CD8-positive, alpha-beta memory T cell (primary cell): ENCODE measurements around the gene ESPNL. TPM values are rescaled to one million over a fixed set of nuclear protein-coding genes. Genes with fewer than 3 reads are reported as not detected.

Experiments used
- CTCF ChIA-PET: fragments of 350-600 bp; sonication (Branson Sonifier 250); formaldehyde crosslinking; loops from one replicate; lab custom pipeline; 2021; ENCODE audit warnings: antibody characterized with exemption; lab: Charles Lee
- POLR2A ChIA-PET: fragments of 350-600 bp; sonication (Branson Sonifier 250); formaldehyde crosslinking; loops from one replicate; lab custom pipeline; 2021; ENCODE audit warnings: antibody characterized with exemption; lab: Charles Lee
- DNase-seq, 5 donors: peaks; one replicate each; pipeline versions ENCODE4 v3.0.0 to v3.0.0-alpha.2; 2020 to 2022; ENCODE audit warnings: mixed read lengths in 1 of 5
- H3K27ac ChIP-seq: one replicate; pipeline ENCODE4 v1.7.0; 2013; ENCODE audit warnings: low read depth, mild to moderate bottlenecking, low read length, moderate library complexity
- H3K27me3 ChIP-seq: 2 replicates; pipeline ENCODE4 v1.7.0; 2013; ENCODE audit warnings: low read length, mild to moderate bottlenecking; ENCODE audit not compliant: insufficient read depth, poor library complexity, severe bottlenecking
- H3K36me3 ChIP-seq: 2 replicates; pipeline ENCODE4 v1.7.0; 2013; ENCODE audit warnings: mild to moderate bottlenecking, low read length, moderate library complexity; ENCODE audit not compliant: insufficient read depth
- H3K4me1 ChIP-seq: 2 replicates; pipeline ENCODE4 v1.7.0; 2013; ENCODE audit warnings: mild to moderate bottlenecking, low read length, moderate library complexity; ENCODE audit not compliant: insufficient read depth
- H3K4me3 ChIP-seq: 2 replicates; pipeline ENCODE4 v1.7.0; 2013; ENCODE audit warnings: mild to moderate bottlenecking, low read length
- H3K9me3 ChIP-seq: 2 replicates; pipeline ENCODE4 v1.7.0; 2013; ENCODE audit warnings: mild to moderate bottlenecking, low read length
- H3K27ac Mint-ChIP-seq, 8 donors: one replicate each; pipeline ENCODE4 v1.8.0; 2020 to 2021; ENCODE audit warnings: mixed read lengths in 8 of 8, mild to moderate bottlenecking in 6 of 8, inconsistent platforms in 3 of 8, moderate library complexity in 3 of 8
- H3K27me3 Mint-ChIP-seq, 2 donors: one replicate each; pipeline ENCODE4 v1.8.0; 2020 to 2021; ENCODE audit warnings: mixed read lengths in 2 of 2, mild to moderate bottlenecking in 1 of 2, moderate library complexity in 1 of 2
- H3K36me3 Mint-ChIP-seq, 3 donors: one replicate each; pipeline ENCODE4 v1.8.0; 2020 to 2021; ENCODE audit warnings: mixed read lengths in 3 of 3, inconsistent platforms in 1 of 3, mild to moderate bottlenecking in 1 of 3
- H3K4me1 Mint-ChIP-seq, 3 donors: one replicate each; pipeline ENCODE4 v1.8.0; 2020 to 2021; ENCODE audit warnings: mixed read lengths in 3 of 3, inconsistent platforms in 1 of 3, mild to moderate bottlenecking in 1 of 3
- H3K4me3 Mint-ChIP-seq, 7 donors: one replicate each; pipeline ENCODE4 v1.8.0; 2020 to 2021; ENCODE audit warnings: mixed read lengths in 7 of 7, mild to moderate bottlenecking in 6 of 7, moderate library complexity in 4 of 7, inconsistent platforms in 2 of 7
- H3K9me3 Mint-ChIP-seq, 5 donors: one replicate each; pipeline ENCODE4 v1.8.0; 2020 to 2022; ENCODE audit warnings: mixed read lengths in 5 of 5, mild to moderate bottlenecking in 3 of 5, moderate library complexity in 2 of 5, inconsistent platforms in 1 of 5
- polyA plus RNA-seq: library from polyadenylated mRNA; unstranded; fragments of 300-500 nt; fragmentation: Illumina TruSeq; gene quantifications from one replicate; pipeline ENCODE4 v1.2.3, GENCODE V29; 2021
- total RNA-seq, 2 experiments: library from RNA; stranded (reverse); gene quantifications; one replicate each; pipeline ENCODE4 v1.2.3, GENCODE V29; 2021

The ESPNL gene
- total and polyA plus RNA-seq, 3 experiments from 2014 or later, result not detected

- POLR2A ChIA-PET, result no interaction called here
- no peaks in the 10 kb centered on the region for H3K9me3 Mint-ChIP-seq
- peaks cover 30 to 97% (median 31%) of the 10 kb centered on the region in 3 donors for H3K36me3 Mint-ChIP-seq
- H3K27me3 Mint-ChIP-seq, result no peaks in the 10 kb centered on the region
- no peak overlapping the region for H3K4me3 Mint-ChIP-seq
- peaks cover 81% of the 10 kb centered on the region for H3K36me3 ChIP-seq
- no peaks in the 10 kb centered on the region for H3K9me3 ChIP-seq
- H3K27me3 ChIP-seq, result no peaks in the 10 kb centered on the region
- no peaks in the 10 kb centered on the region for H3K4me1 ChIP-seq
- CTCF ChIA-PET, result no interaction called here
- H3K27ac Mint-ChIP-seq, result no peak overlapping the region
- H3K4me3 ChIP-seq, result no peak overlapping the region
- no peak overlapping the region for H3K27ac ChIP-seq
- H3K4me1 Mint-ChIP-seq, result peaks cover 14 to 28% (median 16%) of the 10 kb centered on the region in 3 donors
- no peak for DNase-seq
Measured at GRCh38 chr2:238182362-238182761, 82.2 kb downstream of the ESPNL start.

Other genes starting within 250 kb of the ESPNL start
- under 1 TPM; 0.60 to 0.63 TPM for gene RAMP1, start 240.7 kb upstream of the ESPNL start, total RNA-seq
- 0.59 TPM for gene RAMP1, start 240.7 kb upstream of the ESPNL start, polyA plus RNA-seq
- gene UBE2F, start 133.3 kb upstream of the ESPNL start, total RNA-seq, result 10 to 100 TPM; 65.8 to 68.8 TPM
- gene UBE2F, start 133.3 kb upstream of the ESPNL start, polyA plus RNA-seq, result 70.7 TPM
- gene SCLY, start 39.3 kb upstream of the ESPNL start, total RNA-seq, result 10 to 100 TPM; 64.8 to 70.5 TPM
- gene SCLY, start 39.3 kb upstream of the ESPNL start, polyA plus RNA-seq, result 16.1 TPM
- gene KLHL30, start 38.3 kb downstream of the ESPNL start, total RNA-seq, result not detected
- not detected for gene KLHL30, start 38.3 kb downstream of the ESPNL start, polyA plus RNA-seq
- under 1 TPM in 1 of 2 experiments, not detected in 1; 0.24 TPM for gene ERFE, start 58.6 kb downstream of the ESPNL start, total RNA-seq
- not detected for gene ERFE, start 58.6 kb downstream of the ESPNL start, polyA plus RNA-seq
- gene ILKAP, start 103.4 kb downstream of the ESPNL start, total RNA-seq, result 10 to 100 TPM; 61.9 to 66.2 TPM
- 39.7 TPM for gene ILKAP, start 103.4 kb downstream of the ESPNL start, polyA plus RNA-seq
- 1 to 10 TPM; 4.7 to 5.1 TPM for gene HES6, start 139.7 kb downstream of the ESPNL start, total RNA-seq
- 2.2 TPM for gene HES6, start 139.7 kb downstream of the ESPNL start, polyA plus RNA-seq
- gene PER2, start 188.3 kb downstream of the ESPNL start, total RNA-seq, result 10 to 100 TPM; 12.9 to 14.2 TPM
- gene PER2, start 188.3 kb downstream of the ESPNL start, polyA plus RNA-seq, result 4.3 TPM
- gene TRAF3IP1, start 220.2 kb downstream of the ESPNL start, total RNA-seq, result 10 to 100 TPM; 14.7 to 15.9 TPM
- gene TRAF3IP1, start 220.2 kb downstream of the ESPNL start, polyA plus RNA-seq, result 10.2 TPM